PFSK-1 (cell line): ENCODE measurements around the gene ADARB1.

Experiments
- FOXP2 ChIP-seq: optimal IDR thresholded peaks from 2 replicates; pipeline ENCODE3; 2011; ENCODE audit warnings: borderline replicate concordance, control low read depth, inconsistent platforms; ENCODE audit not compliant: insufficient read depth; ENCODE audit errors: extremely low read length, extremely low read depth
- POLR2AphosphoS5 ChIP-seq: IDR thresholded peaks from 2 replicates; pipeline ENCODE4 v1.6.1; 2012; ENCODE audit warnings: low read depth, mild to moderate bottlenecking, control low read depth, low read length, moderate library complexity
- SIN3A ChIP-seq: IDR thresholded peaks from 2 replicates; pipeline ENCODE4 v1.6.1; 2012; ENCODE audit warnings: mild to moderate bottlenecking, low read length, moderate library complexity, borderline replicate concordance; ENCODE audit not compliant: insufficient read depth
- TAF1 ChIP-seq: IDR thresholded peaks from 2 replicates; pipeline ENCODE4 v1.6.1; 2012; ENCODE audit warnings: low read length, control low read depth, borderline replicate concordance; ENCODE audit not compliant: insufficient read depth

DNA sequence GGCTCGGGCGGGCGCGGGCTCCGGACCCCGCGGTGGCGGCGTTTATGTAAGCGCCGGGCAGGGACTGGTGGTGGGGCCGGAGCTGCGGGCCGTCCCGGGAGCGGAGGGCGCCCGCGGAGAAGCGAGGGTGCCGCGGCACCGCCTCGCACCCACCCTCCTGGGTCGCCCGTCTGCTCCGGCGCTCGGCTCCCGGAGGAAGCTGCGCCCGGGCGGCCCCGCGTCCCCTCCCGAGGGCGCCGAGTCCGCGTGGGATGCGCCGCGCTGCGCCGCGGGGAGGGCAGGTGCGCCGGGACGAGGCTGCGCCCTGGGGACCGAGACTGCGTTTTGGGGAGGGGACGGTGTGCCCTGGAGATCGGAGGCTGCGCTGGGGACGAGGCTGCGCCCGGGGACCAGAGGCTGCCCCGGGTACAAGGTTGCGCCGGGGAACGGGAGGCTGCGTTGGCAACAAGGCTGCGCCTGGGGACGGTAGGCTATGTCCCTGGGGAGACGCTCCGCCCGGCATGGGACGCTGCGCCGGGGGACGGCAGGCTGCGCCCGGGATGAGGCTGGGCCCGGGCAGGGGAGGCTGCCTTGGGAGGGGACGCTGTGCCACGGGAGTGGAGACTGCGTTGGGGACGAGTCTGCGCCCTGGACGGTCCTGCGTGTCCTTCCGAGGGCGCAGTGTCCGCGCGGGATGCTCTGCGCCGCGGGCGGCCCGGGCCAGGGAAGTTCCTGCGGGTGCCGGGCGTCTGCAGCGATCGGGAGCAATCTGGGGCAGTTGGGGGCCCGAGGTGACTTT is 627 bp downstream of the ADARB1 start:
- TF ChIP-seq POLR2AphosphoS5 (no peak), TAF1 (no peak), SIN3A (no peak), FOXP2 (peak; percentile 8)
